A673 (cell line): Measurements from ENCODE around the gene HMGN3. TPM values are rescaled to one million over a fixed set of nuclear protein-coding genes. Genes with fewer than 3 reads are reported as not detected.

Experiments used
- Bru-seq: library from RNA; stranded (reverse); fragments of 400-500 nt; gene quantifications from one replicate; lab custom pipeline; 2021; lab: Mats Ljungman, UMichigan
- BruChase-seq, 2 experiments: library from RNA; stranded (reverse); fragments of 400-500 nt; gene quantifications; one replicate each; lab custom pipeline; 2021; lab: Mats Ljungman, UMichigan
- BruUV-seq: library from RNA; stranded (reverse); fragments of 400-500 nt; replicated peaks from 2 replicates; lab custom pipeline; 2021; lab: Mats Ljungman, UMichigan
- CTCF ChIA-PET: fragments of 300-600 bp; sonication (Branson Sonifier 250); formaldehyde crosslinking; loops from one replicate; lab custom pipeline; 2022; ENCODE audit warnings: antibody characterized with exemption; lab: Charles Lee
- POLR2A ChIA-PET: fragments of 300-600 bp; sonication (Branson Sonifier 250); formaldehyde crosslinking; loops from one replicate; lab custom pipeline; 2022; ENCODE audit warnings: antibody characterized with exemption; ENCODE audit not compliant: low non-redundant PET; lab: Charles Lee
- DNase-seq: peaks from one replicate; pipeline ENCODE4 v3.0.0-alpha.2; 2015; ENCODE audit warnings: low spot score
- H3K27ac ChIP-seq: fragments of 200-600 bp; sonication (generic); 2 replicates; pipeline ENCODE4 v1.5.1; 2016; ENCODE audit warnings: mixed run types, low read depth, mild to moderate bottlenecking, mixed read lengths, antibody characterized with exemption, low read length; ENCODE audit not compliant: poor library complexity, severe bottlenecking
- H3K27me3 ChIP-seq: fragments of 200-600 bp; sonication (generic); replicated peaks from 2 replicates; pipeline ENCODE4 v1.6.1; 2017; ENCODE audit warnings: mixed run types, low read depth, mild to moderate bottlenecking, mixed read lengths, antibody characterized with exemption, low read length; ENCODE audit not compliant: insufficient read depth, poor library complexity
- H3K36me3 ChIP-seq: fragments of 200-600 bp; sonication (generic); 2 replicates; pipeline ENCODE4 v1.6.1; 2016; ENCODE audit warnings: mixed run types, mild to moderate bottlenecking, mixed read lengths, antibody characterized with exemption, low read length; ENCODE audit not compliant: insufficient read depth, poor library complexity, severe bottlenecking
- H3K4me1 ChIP-seq: fragments of 200-600 bp; sonication (generic); 2 replicates; pipeline ENCODE4 v1.6.1; 2017; ENCODE audit warnings: mixed run types, mild to moderate bottlenecking, mixed read lengths, antibody characterized with exemption, low read length; ENCODE audit not compliant: insufficient read depth, poor library complexity, severe bottlenecking
- H3K4me3 ChIP-seq: fragments of 200-600 bp; sonication (generic); 2 replicates; pipeline ENCODE4 v1.5.1; 2016; ENCODE audit warnings: low read depth, mixed run types, mild to moderate bottlenecking, mixed read lengths, low read length; ENCODE audit not compliant: poor library complexity, severe bottlenecking
- H3K9me3 ChIP-seq: fragments of 200-600 bp; sonication (generic); 2 replicates; pipeline ENCODE4 v1.6.1; 2016; ENCODE audit warnings: mixed run types, low read depth, mild to moderate bottlenecking, mixed read lengths, antibody characterized with exemption, low read length; ENCODE audit not compliant: poor library complexity, severe bottlenecking
- EZH2 ChIP-seq: fragments of 200-600 bp; sonication (generic); IDR thresholded peaks from 2 replicates; pipeline ENCODE4 v1.6.1; 2017; ENCODE audit warnings: borderline replicate concordance, low read depth, mild to moderate bottlenecking, mixed read lengths, antibody characterized with exemption, low read length; ENCODE audit not compliant: poor library complexity, severe bottlenecking
- intact Hi-C: fragments of 100-400 bp; cut with micrococcal nuclease; formaldehyde crosslinking; loops from one replicate; pipeline ENCODE4 v1.10.0; 2022; ENCODE audit not compliant: unreplicated experiment
- long read RNA-seq: library from polyadenylated mRNA; stranded (forward); transcript quantifications from one replicate; pipeline ENCODE4 v2.0.0, GENCODE V29; 2022
- total RNA-seq: library from RNA; stranded (reverse); gene quantifications from 2 replicates; pipeline ENCODE4 v1.2.3, GENCODE V29; 2021
- TF ChIP-seq, protein P1 (sequence below): fragments of 300-800, 200-600 bp; sonication (generic); conservative IDR thresholded peaks from 2 replicates; pipeline ENCODE4 v1.5.1; 2017; ENCODE audit warnings: low read depth, mild to moderate bottlenecking, antibody characterized with exemption, low read length, moderate library complexity, mixed read lengths

HMGN3 gene
- 83.8 and 87.2 TPM in 2 replicates for total RNA-seq
- Bru-seq, nascent RNA = percentile 85 among the genes with signal in this experiment
- percentile 81 among the genes with signal in this experiment for BruChase-seq, experiment 1, labeled RNA remaining after a 2-hour chase
- BruChase-seq, experiment 2, labeled RNA remaining after a 6-hour chase = percentile 62 among the genes with signal in this experiment
- long read RNA-seq, transcript HMGN3-201 (6 exons, 831 nt) = major isoform, 91 of 228 reads
- long read RNA-seq, transcript HMGN3-202 (6 exons, 872 nt) = minor isoform, 83 of 228 reads
- long read RNA-seq, partial matches to known transcripts = 40 of 228 reads
- long read RNA-seq, other reads (novel, unspliced or antisense) = 13 of 228 reads

DNA sequence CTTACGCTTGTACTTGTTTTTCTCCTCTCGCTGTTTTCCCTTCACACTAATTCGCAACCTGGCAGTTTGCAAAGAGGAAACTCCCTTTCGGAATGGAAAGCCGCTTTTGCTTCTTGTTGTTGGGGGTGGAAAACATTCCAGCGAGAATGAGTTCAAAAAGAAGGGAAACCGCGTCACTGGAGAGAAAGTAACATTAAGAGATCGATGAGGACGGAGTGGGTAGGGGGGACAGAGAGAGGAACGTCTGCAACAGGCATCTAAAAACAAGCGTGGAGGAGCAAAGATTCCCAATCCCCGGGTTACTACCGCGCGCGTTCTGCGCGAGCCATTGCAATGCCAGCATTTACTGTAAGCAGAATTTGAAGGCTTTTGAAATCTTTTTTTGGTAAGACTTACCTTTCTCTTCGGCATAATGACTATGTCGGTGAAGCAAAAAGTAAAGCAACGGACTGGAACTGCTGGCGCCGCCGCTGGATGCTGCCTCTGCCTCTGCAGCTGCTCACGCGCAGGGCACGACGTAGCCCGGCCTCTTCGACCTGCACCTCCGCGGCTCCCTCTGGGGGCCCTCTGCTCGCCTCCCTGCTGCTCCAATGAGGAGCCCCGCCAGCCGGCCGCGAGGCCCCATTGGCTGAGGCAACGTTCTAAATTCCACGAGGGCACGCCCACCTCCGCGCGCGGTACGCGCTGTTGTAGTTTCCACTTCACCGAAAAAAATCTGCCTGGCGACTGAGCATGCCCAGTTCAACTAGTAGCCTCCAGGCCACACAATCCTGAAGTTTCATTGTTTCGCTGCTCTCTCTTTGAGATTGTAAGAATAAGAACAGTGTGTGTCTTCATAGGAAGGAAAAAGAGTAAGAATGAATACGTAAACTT, at the start of gene HMGN3:
HMGN3 (minus strand) TSS at position 533 of the 873 bp plus-strand sequence.
- Histone ChIP-seq H3K36me3 (no peaks in the 10 kb centered on the region), H3K4me3 (peak within 1 kb of the TSS; percentile 82), H3K27ac (peak within 1 kb of the TSS; percentile 79), H3K9me3 (no peaks in the 10 kb centered on the region), H3K27me3 (no peaks in the 10 kb centered on the region), H3K4me1 (peaks cover 11% of the 10 kb centered on the region)
- intact Hi-C loops = loop anchor here (1.0 to 5.0 kb wide), 2 partner anchors 156 to 303 kb away; partner anchors contain the start of genes LCA5 and PHIP
- CTCF ChIA-PET = no interaction called here
- TF ChIP-seq EZH2 = no peak
- TF ChIP-seq, protein P1, sequence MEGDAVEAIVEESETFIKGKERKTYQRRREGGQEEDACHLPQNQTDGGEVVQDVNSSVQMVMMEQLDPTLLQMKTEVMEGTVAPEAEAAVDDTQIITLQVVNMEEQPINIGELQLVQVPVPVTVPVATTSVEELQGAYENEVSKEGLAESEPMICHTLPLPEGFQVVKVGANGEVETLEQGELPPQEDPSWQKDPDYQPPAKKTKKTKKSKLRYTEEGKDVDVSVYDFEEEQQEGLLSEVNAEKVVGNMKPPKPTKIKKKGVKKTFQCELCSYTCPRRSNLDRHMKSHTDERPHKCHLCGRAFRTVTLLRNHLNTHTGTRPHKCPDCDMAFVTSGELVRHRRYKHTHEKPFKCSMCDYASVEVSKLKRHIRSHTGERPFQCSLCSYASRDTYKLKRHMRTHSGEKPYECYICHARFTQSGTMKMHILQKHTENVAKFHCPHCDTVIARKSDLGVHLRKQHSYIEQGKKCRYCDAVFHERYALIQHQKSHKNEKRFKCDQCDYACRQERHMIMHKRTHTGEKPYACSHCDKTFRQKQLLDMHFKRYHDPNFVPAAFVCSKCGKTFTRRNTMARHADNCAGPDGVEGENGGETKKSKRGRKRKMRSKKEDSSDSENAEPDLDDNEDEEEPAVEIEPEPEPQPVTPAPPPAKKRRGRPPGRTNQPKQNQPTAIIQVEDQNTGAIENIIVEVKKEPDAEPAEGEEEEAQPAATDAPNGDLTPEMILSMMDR = 0 out of 2 replicates have a peak, but pooled peaks have one; percentile 9
- DNase-seq = peak; percentile 97
- TSS peak; percentile 54 for BruUV-seq
- POLR2A ChIA-PET = no interaction called here

- H3K27ac ChIP-seq = no peak overlapping the region
- H3K4me1 ChIP-seq = no peaks in the 10 kb centered on the region
- no peak for DNase-seq
- TF ChIP-seq, protein P1 = no peak
- TF ChIP-seq EZH2 = no peak
- ChIA-PET POLR2A (no interaction called here), CTCF (no interaction called here)
- H3K9me3 ChIP-seq = no peaks in the 10 kb centered on the region
- H3K4me3 ChIP-seq = no peak overlapping the region
- H3K36me3 ChIP-seq = no peaks in the 10 kb centered on the region
- intact Hi-C loops = no loop called here
- BruUV-seq = no TSS peak
- H3K27me3 ChIP-seq = no peaks in the 10 kb centered on the region
These were observed 46.3 kb upstream of the HMGN3 start for GRCh38 chr6:79280756-79281155.

DNA sequence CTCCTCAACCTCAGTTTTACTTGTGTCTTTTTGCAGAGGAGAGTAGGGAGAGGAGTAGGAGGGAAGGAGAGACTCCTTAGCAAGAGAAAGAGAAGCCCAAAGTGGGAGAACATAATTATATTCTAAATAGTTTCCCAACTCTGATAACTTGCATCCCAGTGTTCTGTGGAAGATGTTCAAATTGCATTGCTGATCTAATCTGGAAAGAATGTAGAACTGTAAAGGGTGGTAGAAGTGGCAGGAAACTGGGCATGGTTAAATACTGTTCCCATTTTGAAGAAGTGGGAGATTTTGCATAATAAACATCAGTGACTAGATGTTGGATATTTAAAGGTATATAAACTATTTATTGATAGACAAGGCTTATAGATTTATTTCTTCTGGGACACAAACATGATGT, 42.6 kb upstream of the HMGN3 start:
- no peaks in the 10 kb centered on the region for H3K36me3 ChIP-seq
- no peaks in the 10 kb centered on the region for H3K9me3 ChIP-seq
- no peak for TF ChIP-seq EZH2
- TF ChIP-seq, protein P1 = no peak
- POLR2A ChIA-PET = no interaction called here
- BruUV-seq = no TSS peak
- H3K4me3 ChIP-seq = no peak overlapping the region
- H3K27ac ChIP-seq = no peak overlapping the region
- intact Hi-C loops = no loop called here
- H3K27me3 ChIP-seq = no peaks in the 10 kb centered on the region
- peak; percentile 12 for DNase-seq
- no peaks in the 10 kb centered on the region for H3K4me1 ChIP-seq
- CTCF ChIA-PET = no interaction called here
